ENCODE results near the gene KIF2C.
A peak's percentile ranks its signal among the peaks of the same experiment; 100 is the strongest.

Gene KIF2C

DNA sequence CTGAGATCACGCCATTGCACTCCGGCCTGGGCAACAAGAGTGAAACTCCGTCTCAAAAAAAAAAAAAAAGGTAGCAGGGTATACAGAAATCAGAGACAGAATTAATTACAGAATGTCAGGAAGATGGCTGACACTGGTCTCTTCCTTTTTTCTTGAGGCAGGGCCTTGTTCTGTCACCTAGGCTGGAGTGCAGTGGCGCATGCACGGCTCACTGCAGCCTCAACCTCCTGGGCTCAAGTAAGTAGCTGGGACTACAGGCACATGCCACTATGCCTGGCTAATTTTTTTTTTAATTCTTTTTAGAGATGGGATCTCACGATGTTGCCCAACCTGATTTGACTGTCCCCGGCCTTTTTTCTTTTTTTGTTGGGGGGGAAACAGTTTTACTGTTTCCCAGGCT is 25.1 kb upstream of the KIF2C start:
- H3K36me3 ChIP-seq: no peaks in the 10 kb centered on the region
- no peak overlapping the region for H3K27ac ChIP-seq
- H3K4me3 ChIP-seq (ENCODE audit: low read depth, low read length): no peak overlapping the region
- H3K9me3 ChIP-seq (ENCODE audit: severe bottlenecking): no peaks in the 10 kb centered on the region
- TF ChIP-seq CTCF (IDR thresholded peaks at IDR 0.05; ENCODE audit: low read depth, low read length): no peak
- H3K27me3 ChIP-seq (ENCODE audit: insufficient read depth, low read depth, severe bottlenecking): no peaks in the 10 kb centered on the region
- no peak for DNase-seq

GRCh38 chr1:44714944-44715571 is 24.6 kb upstream of the KIF2C start:
- DNase-seq: peak; percentile 70
- no peak overlapping the region for H3K4me3 ChIP-seq (ENCODE audit: low read depth, low read length)
- no peaks in the 10 kb centered on the region for H3K36me3 ChIP-seq

GRCh38 chr1:44717156-44717555 is 22.5 kb upstream of the KIF2C start:
- DNase-seq: no peak
- no peak overlapping the region for H3K4me3 ChIP-seq (ENCODE audit: low read depth, low read length)
- no peak overlapping the region for H3K27ac ChIP-seq
- H3K27me3 ChIP-seq (ENCODE audit: insufficient read depth, low read depth, severe bottlenecking): no peaks in the 10 kb centered on the region
- no peaks in the 10 kb centered on the region for H3K36me3 ChIP-seq
- H3K9me3 ChIP-seq (ENCODE audit: severe bottlenecking): no peaks in the 10 kb centered on the region
- TF ChIP-seq CTCF (IDR thresholded peaks at IDR 0.05; ENCODE audit: low read depth, low read length): no peak

More at GRCh38 chr1:44714944-44715571, 24.6 kb upstream of the KIF2C start:
- peak; percentile 87 for TF ChIP-seq CTCF (IDR thresholded peaks at IDR 0.05; ENCODE audit: low read depth, low read length)
- Histone ChIP-seq H3K9me3 (ENCODE audit: severe bottlenecking) (no peaks in the 10 kb centered on the region), H3K27ac (no peak overlapping the region), H3K27me3 (ENCODE audit: insufficient read depth, low read depth, severe bottlenecking) (no peaks in the 10 kb centered on the region)

DNA sequence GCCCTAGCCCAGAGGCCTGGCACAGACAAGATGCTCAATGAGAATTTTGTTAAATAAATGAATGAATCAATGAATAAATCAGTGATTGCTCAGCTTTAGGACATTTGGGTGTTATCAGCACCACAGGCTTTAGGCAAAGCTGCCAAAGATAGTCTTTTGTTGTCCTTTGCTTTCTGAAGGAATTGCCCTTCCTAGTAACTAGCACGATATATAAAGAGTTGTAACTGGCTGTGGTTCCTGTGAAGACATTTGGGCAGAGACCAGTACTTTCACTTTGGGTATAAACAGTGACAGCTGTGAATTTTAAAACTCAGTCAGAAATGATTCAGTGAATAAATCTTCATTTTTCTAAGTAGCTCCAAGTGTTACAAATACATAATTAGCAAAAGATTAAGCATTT is 22.0 kb upstream of the KIF2C start:
- no peak for TF ChIP-seq CTCF (IDR thresholded peaks at IDR 0.05; ENCODE audit: low read depth, low read length)

GRCh38 chr1:44718091-44718490 is 21.5 kb upstream of the KIF2C start:
- H3K4me3 ChIP-seq (ENCODE audit: low read depth, low read length): no peak overlapping the region
- H3K36me3 ChIP-seq: no peaks in the 10 kb centered on the region
- no peak for DNase-seq
- H3K27ac ChIP-seq: no peak overlapping the region
- TF ChIP-seq CTCF (IDR thresholded peaks at IDR 0.05; ENCODE audit: low read depth, low read length): no peak
- H3K27me3 ChIP-seq (ENCODE audit: insufficient read depth, low read depth, severe bottlenecking): no peaks in the 10 kb centered on the region
- H3K9me3 ChIP-seq (ENCODE audit: severe bottlenecking): no peaks in the 10 kb centered on the region

More for the DNA sequence above, 22.0 kb upstream of the KIF2C start:
- no peaks in the 10 kb centered on the region for H3K27me3 ChIP-seq (ENCODE audit: insufficient read depth, low read depth, severe bottlenecking)
- no peaks in the 10 kb centered on the region for H3K9me3 ChIP-seq (ENCODE audit: severe bottlenecking)
- no peaks in the 10 kb centered on the region for H3K36me3 ChIP-seq
- H3K4me3 ChIP-seq (ENCODE audit: low read depth, low read length): no peak overlapping the region
- DNase-seq: no peak
- no peak overlapping the region for H3K27ac ChIP-seq

- Histone ChIP-seq H3K4me3 (ENCODE audit: low read depth, low read length) (no peak overlapping the region), H3K27me3 (ENCODE audit: insufficient read depth, low read depth, severe bottlenecking) (no peaks in the 10 kb centered on the region), H3K27ac (no peak overlapping the region), H3K36me3 (no peaks in the 10 kb centered on the region), H3K9me3 (ENCODE audit: severe bottlenecking) (no peaks in the 10 kb centered on the region)
- TF ChIP-seq CTCF (IDR thresholded peaks at IDR 0.05; ENCODE audit: low read depth, low read length): no peak
- DNase-seq: no peak
These were observed 20.3 kb upstream of the KIF2C start for GRCh38 chr1:44719318-44719717.
